Activated T-cell treated with anti-CD3 and anti-CD28 coated beads, Interleukin-2, amount 50 U/mL, for 48 hours (primary cell): ENCODE data around the gene MACROD1.
A peak's percentile ranks its signal among the peaks of the same experiment; 100 is the strongest.

ENCODE experiments used
- DNase-seq, 2 experiments: peaks; one replicate each; pipeline ENCODE4 v3.0.0-alpha.2; 2020

MACROD1 gene, protein sequence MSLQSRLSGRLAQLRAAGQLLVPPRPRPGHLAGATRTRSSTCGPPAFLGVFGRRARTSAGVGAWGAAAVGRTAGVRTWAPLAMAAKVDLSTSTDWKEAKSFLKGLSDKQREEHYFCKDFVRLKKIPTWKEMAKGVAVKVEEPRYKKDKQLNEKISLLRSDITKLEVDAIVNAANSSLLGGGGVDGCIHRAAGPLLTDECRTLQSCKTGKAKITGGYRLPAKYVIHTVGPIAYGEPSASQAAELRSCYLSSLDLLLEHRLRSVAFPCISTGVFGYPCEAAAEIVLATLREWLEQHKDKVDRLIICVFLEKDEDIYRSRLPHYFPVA

DNA sequence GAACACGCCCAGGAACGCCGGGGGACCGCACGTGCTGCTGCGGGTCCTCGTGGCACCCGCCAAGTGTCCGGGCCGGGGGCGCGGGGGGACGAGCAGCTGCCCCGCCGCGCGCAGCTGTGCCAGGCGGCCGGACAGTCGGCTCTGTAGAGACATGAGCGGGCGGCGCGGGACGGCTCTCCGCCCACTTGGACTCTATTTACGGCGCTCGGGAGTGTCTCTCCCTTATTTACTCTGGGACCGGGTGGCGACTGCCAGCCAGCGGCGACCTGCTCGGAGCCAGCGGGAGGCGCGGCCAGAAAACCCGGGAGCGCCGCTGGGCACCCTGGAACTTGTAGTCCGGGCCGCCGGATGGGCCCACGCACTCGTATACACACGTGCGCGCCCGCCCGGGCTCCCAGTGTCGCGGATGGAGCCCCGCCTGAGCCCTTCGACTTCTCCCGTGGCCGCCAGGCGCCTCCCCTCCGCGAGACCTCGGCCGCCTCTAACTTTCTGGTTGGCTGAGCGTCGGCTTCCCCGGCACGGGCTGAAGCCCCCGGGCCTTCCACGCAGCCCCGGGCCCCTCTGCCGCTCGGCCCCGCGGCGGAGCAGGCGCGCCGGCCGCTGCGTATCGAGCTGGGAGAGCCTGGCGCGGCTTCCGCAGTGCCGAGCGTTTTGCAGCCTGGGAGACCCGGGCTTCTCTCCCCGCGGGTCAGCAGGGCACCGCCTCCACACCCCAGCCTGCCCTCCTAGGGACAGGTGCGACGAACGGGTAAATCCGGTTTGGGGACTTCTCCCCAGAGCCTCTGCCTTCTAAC, at the start of gene MACROD1:
MACROD1 (minus strand) TSS at position 272 of the 794 bp plus-strand sequence; CDS start at position 153, 119 bp downstream.
- DNase-seq, result peak; percentile 89 to 91

DNA sequence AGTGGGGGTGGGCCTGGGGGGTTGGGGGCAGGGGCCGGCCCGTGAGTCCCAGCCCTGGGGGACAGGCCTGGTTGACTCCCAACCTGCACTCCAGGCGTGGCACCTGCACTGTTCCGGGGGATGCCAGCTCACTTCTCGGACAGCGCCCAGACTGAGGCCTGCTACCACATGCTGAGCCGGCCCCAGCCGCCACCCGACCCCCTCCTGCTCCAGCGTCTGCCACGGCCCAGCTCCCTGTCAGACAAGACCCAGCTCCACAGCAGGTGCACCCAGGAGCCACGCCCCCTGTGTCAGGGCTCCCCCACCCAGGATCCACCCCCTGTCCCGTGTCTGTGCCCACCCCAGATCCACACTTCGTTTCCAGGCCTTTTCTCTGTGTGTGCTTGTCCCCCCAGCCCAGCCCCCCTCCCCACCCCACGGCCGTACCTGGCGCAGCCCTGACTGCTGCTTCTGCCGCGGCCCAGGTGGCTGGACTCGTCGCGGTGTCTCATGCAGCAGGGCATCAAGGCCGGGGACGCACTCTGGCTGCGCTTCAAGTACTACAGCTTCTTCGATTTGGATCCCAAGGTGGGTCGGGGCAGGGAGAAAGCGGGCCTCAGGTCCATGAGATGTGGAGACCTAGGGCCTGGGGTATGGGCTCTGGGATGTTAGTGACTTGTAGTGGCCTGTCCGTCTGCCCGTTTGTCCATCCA, 45.4 kb upstream of the MACROD1 start:
- DNase-seq, result no peak

DNA sequence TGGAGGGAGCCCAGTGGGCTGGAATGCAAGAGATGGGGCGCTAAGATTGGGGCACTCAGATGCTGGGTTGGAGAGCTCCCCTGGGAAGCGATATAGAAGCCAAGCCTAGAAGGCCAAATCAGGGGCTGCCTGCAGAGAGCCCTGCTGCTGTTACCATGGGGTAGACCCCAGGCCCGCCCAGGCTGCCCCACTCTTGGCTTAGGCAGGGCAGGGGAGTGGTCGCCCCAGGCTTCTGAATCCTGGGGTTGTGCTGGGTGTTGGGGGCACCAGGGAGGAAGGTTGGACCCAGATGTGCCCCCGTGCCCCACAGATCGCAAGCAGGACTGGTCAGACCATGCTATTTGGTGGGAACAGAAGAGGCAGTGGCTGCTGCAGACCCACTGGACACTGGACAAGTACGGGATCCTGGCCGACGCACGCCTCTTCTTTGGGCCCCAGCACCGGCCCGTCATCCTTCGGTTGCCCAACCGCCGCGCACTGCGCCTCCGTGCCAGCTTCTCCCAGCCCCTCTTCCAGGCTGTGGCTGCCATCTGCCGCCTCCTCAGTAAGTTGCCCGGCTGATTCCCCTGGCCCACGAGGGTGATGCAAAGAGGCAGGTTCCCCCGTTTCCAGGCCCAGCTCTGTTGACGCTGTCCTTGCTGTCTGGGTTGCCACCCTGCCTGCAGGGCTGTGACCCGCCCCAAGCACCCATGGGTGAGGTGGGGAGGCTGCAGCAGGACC, 44.5 kb upstream of the MACROD1 start:
- DNase-seq, result no peak

DNA sequence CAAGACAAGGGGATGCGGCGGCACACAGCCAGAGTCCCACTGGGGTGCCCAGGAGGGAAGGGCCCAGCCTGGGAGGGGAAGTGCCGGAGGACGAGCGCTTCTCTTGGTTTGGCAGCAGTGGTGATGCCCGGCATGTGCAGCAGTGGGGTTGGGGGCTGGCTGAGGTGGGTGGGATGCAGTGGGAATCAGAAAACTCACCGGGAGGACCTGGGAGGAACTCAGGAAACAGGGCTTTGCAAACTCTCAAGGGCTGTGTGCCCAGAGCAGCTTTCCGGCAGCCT, 43.6 kb upstream of the MACROD1 start:
- no peak for DNase-seq

DNA sequence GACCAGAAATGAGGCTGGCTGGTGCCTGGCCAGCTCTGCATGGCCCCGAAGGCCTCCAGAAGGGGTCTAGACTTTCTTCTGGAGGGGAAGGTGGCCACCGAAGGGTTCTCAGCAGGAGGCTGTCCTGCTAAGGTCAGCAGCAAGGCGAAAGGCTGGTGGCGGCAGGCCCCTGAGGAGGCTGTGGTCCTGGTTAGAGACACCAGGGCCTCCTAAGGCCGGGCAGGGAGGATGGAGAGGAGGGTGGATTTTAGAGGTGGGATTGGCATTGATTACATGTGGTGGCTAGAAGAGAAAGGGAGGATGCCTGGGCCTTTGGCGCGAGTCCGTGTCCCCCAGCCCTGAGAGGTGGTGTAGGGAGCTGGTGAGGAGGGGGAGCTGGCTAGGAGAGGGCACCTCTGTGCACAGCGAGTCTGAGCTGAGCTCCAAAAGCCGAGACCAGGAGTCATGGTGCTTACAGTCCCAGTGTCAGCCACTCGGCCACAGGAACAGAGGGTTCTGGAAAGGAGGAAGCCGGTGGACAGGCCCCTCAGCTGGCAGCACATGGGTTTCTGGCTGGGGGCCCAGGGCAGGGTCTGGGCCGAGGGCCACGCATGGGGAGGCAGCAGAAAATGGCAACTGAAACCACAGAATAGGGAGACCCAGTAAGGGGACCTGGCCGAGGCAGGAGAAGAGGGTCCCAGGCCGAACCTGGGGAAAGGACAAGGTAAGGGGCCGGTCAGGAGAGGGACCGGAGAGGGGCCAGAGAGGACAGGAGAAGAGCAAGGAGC, 43.1 kb upstream of the MACROD1 start:
- no peak for DNase-seq

DNA sequence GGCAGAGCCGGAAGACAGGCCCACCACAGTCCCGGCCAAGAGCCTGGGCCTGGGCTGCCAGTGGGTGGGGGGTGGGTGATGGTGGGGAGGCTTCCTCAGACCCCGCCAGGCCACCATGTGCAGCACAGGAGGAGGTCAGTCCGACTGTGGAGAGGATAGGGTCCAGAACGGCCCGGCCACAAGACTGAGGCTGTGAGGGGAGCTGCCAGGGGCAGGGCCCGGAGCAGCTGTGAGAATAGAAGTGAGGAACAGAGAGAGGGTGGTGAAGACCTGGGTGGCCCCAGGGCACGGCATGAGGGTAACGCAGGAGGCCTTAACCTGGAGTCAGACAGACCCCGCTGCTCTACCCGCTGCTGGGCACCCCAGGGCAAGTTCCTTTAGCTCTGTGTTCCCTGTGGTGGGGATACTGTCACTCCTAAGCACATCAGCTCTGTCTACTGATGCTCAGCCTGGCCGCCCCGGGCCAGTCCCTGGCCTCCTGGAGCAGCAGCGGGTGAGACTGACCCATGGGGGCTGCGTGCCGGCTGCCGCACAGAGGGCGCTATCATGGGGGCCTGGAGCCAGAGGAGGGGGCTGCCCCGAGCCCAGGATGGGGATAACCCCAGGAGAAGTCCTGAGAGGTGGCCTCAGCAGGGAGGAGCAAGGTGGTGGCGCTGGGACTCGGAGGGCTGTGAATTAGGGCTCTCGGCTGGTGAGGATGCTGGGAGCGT, 42.3 kb upstream of the MACROD1 start:
- DNase-seq, result no peak

DNA sequence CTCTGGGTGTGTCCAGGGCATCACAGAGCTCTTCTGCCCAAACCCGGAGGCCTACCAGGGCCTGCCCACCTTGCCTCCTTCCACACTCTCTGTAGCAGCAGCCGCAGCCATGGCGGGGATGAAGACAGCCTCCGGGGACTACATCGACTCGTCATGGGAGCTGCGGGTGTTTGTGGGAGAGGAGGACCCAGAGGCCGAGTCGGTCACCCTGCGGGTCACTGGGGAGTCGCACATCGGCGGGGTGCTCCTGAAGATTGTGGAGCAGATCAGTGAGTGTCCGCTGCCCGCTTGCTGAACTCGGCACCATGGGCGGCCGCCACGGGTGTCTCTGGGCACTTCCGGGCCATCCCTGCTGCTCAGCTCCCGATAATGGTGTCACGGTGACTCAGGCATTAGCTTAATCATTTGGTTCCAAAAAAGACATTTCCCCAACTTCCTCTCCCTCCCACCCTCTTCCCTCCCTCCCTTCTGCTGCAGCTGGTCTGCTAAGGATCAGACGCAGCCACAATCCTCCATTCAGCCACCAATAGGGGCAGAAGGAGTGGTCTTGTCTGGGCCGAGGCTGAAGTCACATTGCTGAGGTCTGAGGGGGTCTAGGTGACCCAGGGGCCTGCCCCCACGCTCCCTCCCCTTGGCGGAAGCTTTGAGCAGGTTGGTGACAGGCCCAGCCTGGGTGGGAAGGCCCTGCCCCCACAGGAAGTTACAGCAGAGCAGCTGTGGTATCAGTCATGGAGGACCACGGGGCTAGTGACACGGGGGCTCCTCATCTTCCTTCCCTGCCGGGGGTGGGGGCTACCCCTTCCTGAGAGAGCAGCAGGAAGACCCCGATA, 41.6 kb upstream of the MACROD1 start:
- DNase-seq, result peak; percentile 89 to 92

DNA sequence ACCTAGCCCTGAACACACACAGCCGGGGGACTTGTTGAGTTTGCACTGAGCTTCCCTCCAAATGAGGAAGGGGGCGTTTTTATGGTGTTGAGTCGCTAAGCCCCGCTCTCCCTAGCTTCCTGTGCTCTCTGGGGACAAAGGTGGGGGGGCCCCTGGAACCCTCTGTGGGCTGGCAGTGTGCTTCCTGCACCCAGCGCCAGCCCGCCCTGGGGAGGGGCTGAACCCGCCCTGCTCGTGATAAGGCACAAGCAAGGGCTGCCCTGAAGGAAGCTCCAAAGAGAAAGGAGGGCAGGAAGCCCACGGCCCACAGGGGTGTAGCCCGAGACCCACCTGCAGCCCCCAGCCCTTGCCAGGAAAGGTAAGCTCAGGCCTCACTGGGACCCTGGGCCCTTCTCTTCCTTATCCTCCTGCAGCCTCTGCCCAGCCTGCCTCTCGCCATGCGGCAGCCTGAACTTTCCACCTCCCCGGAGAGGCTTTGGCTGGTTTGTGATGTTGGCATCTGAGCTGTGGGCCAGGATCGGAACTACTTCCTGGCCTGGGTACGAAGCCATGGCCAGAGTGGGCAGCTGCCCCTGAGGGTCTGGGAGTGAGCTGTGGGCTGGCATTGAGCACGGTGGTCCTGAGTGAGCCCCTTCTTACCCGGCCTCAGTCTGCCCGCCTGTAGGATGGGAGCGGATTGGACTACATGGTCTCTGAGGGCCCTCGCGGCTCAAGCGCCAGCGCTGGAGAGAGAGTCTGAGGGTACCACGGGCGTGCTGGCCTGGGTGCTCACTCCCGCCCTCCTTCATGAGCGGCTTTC, 40.7 kb upstream of the MACROD1 start, which contains the start of gene FERMT3:
FERMT3 (plus strand) TSS at position 265 of the 799 bp plus-strand sequence. CDS start 644 bp downstream, outside the sequence.
- peak; percentile 82 to 86 for DNase-seq

DNA sequence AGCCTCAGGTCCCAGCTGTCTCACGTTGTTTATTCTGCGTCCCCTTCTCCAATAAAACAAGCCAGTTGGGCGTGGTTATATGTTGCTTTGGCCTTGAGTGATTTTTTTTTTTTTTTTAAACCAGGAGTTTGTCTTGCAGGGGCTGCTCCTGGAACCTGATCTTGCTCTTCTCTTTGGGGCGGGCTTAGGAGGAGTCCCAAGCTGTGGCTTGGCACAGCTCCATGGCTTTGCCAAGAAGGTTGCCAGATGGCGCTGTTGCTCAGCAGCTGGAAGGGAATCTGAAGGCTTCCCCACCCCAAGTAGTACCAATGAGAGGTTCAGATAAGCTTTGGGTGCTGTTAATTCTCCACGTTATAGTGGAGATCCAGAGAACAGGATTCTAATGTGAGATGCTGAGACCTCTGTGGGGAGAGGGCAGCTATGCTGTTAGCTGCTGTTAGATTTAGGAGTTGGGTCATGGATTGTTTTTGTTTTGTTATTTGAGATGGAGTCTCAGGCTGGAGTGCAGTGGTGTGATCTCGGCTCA, 38.6 kb upstream of the MACROD1 start:
- peak; percentile 79 to 82 for DNase-seq

DNA sequence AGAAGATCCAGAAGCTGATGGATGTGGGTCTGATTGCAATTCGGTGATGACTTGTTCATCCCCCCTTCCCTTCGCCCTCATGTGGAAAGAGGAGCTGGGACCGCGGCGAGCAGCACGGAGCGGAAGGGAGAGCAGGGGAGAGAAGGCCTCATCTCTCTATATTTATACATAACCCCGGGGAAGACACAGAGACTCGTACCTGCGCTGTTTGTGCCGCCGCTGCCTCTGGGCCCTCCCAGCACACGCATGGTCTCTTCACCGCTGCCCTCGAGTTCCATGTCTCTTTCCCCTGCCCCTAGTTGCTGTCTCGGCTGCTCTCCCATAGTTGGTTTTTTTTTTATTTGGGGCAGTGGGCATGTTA, 38.1 kb upstream of the MACROD1 start:
- DNase-seq, result no peak

DNA sequence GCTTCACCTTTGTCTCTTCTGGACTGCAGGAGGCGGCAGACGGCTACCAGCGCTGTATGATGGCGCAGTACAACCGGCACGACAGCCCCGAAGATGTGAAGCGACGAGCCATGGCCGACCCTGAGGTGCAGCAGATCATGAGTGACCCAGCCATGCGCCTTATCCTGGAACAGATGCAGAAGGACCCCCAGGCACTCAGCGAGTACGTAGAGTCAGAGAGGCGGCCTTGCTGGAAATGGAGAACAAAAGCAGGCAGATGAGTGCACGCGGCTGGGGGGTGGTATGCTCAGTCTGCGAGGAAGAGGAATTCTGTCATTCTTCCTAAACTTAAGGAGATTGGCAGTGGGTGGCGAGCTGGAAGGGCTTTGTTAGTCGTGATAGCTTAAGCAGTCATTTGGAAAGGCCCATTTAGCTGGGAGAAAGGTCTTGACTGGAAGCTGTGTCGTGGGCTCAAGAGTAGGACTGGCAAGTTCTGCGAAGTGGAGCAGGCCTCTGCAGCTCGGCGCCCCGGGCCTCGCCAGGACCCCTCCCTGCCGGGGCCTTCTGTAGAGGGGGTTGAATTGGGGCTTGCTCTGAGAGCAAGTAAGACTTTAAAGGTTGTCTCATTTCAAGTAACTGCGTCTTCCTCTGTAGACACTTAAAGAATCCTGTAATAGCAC, 37.6 kb upstream of the MACROD1 start:
- DNase-seq, result no peak

DNA sequence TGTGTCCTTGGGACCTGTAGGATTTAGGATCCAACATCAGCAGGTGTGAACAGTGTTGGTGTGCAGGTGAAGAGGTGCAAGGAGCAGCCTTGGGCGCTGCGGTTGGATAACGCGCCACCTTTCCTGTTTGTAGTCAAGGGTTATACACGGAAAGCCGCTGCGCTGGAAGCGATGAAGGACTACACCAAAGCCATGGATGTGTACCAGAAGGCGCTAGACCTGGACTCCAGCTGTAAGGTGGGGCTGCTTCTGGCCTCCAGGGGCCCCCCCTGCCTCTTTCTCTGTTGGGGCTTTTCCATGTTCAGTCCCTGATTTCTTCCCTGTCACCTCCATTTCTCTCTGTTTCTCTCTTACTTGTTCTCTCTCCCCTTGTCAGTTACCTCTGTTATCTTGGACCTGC, 37.1 kb upstream of the MACROD1 start:
- no peak for DNase-seq

DNA sequence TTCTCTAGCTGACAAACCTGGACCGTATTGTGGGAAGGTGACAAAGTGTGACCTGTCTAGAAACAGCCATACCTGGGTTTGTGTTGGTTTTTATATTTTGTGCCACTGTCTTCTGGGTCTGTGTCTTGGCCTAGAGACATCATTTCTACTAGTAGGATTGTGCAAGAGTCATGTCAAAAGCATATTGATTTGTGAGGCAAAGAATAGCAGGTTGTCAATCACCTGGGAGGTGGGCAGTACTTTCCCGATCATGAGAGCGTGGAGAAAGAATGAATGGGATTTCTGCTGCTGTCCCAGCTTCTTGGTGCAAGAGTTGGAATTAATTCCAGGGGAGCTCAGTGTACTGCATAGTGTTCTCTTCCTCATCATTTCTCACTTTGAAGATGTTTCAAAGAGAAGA, 35.6 kb upstream of the MACROD1 start:
- DNase-seq, result no peak

DNA sequence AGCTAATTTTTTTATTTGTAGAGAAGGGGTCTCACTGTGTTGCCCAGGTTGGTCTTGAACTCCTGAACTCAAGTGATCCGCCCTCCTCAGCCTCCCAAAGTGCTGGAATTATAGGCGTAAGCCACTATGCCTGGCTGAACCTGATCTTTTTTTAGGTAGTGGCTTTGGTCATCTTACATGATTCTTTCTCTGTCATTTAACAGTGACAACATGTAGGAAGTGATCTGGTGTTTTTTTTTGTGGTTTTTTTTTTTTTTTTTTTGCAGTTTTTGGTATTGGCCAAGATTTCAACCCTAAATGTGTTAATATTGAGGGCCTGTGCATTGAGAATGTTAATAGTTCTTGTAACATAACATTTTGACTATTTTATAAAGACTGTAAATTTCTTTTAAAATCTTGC, 32.6 kb upstream of the MACROD1 start:
- DNase-seq, result no peak

DNA sequence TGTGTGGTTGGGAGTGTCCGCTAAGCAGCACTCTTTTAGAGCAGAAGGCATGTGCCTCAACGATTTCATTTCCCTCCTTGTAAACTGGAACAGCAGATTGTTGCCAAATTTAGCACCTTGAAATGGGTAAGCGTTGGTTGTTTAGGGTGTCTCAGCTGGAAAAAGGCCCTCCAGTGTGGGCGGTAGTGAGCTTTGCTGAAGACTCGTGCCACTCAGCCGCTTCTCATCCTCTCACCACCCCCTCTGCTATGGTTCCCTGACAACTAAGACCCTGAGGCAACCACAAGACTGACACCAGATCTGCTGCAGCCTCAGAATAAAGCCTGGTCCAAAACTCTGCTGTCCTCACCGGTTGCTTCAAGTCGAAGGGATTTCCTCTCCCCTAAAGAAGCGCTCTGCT, 30.7 kb upstream of the MACROD1 start:
- DNase-seq, result no peak

DNA sequence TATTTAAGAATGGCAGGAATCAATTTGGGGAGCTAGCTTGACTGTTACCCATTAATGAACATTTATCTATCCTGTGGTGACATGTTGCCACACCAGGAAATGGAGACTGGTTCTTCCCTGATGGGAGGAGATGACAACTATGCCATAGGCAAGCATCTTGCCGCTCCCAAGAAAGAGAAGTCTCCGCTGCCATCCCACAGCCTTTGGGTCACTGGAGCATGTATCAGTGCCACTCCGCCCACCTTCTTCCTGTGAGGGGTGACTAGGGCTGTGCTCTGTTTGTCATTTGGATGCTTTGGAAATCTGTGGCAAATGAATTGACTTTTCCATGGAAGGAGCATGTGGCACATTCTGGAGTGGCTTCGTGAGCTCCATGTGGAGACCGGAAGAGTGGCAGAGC, 26.5 kb upstream of the MACROD1 start:
- no peak for DNase-seq

DNA sequence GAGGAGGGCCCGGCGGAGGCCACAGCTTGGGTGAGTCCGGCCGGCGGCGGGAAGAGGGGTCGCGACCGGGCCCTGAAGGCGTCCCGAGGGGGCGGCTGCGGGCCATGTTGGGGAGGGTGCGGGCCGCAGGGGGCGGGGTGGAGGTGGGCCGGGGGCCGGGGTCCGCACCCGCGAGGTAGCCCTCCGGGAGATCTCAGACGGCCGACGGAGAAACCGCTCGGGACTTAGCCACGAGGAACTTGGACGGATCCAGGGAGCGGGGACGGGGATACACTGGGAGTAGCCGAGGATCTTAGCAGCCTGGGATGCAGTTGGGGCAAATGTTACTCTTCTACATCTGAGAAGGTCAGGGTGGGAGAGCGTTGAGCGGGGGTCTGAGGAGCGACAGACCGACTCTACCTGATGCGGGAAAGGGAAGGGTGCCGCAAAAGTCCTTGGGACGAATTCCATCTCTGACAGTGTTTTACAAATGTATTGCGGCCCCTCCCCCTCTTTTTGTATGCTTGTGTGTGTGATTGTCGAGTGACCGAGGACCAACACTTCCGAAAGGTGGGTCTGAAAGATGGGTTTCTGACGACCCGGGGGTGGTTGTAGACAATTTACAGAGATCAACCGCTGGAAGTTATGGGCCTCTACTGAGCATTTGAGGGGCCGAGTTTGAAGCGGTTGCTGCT, 20.7 kb upstream of the MACROD1 start:
- peak; percentile 71 to 72 for DNase-seq

DNA sequence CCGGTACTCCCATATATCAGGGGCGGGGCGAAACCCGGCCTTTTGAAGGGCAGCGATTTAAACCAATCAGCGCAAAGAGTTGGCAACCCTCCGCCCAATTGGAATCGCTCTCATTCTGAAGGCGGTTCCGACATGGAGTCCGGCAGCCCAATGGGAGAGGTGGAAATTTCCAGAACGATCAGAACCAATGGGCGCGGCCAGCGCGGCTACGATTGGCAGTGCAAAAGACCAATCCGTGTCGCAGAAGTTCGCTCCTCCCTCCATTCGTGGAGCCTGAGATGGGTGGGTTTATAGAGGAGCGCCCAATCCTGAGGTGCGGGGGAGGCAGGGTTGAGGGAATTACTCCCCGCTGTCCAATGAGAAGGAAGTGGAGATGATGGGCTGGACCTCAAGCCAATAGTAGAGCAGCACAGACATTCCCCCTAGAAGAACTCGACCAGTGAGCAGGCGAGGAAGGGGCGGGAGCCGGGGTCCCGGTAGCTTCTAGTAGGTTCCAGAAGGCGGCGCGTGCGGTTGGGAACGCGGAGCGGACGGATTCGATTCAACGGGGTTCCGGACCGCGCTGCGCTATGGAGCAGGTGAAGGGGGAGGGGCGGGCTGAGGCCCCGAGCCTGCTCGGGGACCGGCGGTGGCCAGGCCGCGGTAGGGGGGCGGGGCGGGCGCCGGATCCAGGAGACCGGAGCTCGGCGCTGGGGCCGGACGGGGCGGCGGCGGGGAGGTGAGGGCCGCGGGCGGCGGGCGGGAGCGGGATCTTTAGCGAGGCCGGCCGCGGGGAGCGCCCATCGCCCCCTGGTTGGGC, 20.0 kb upstream of the MACROD1 start, which contains the start of gene STIP1:
STIP1 (plus strand) TSS at position 479 of the 799 bp plus-strand sequence; CDS start at position 570, 91 bp downstream.
- peak; percentile 99 to 100 for DNase-seq
